Measurements from ENCODE around the gene LYG2.
"Not testable (repeated sequence)": the region's sequence is repeated elsewhere in the genome, so short reads cannot be mapped to it uniquely, and the experiment has no call there.

The LYG2 gene

DNA sequence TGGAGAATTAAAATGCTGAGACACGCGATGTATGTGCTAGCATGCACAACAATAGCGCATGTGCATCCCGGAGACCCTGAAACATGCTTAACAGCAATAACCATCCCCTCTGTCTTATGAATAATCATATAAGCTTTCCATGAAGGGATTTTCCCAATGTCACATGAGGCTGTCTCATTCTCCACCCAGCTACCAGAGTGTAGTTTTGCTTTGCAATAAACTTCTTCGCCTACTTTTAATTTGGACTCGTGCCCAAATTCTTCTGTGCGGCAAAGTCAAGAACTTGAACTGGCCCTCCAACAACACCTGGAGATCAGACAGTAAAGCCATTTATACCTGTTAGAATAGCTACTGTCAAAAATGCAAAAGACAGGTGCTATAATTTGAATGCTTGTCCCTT, 30.1 kb upstream of the LYG2 start:
- Histone ChIP-seq H3K4me3 (ENCODE audit: low read length) (no peak overlapping the region), H4K20me1 (ENCODE audit: control insufficient read depth, insufficient read depth, low read depth, low read length) (no peaks in the 10 kb centered on the region), H3K79me2 (ENCODE audit: control insufficient read depth, low read length) (no peaks in the 10 kb centered on the region), H3K36me3 (ENCODE audit: control insufficient read depth, low read length) (no peaks in the 10 kb centered on the region), H3K9me2 (replicated peaks; ENCODE audit: control insufficient read depth, low read length) (no peaks in the 10 kb centered on the region), H3K27ac (ENCODE audit: low read depth, low read length) (no peak overlapping the region), H3K9me3 (ENCODE audit: control insufficient read depth, insufficient read depth, low read length) (no peaks in the 10 kb centered on the region; the same call in 1 of the 2 replicates), H3K4me1 (ENCODE audit: control insufficient read depth, low read length) (no peaks in the 10 kb centered on the region), H3K4me2 (ENCODE audit: low read length) (no peak overlapping the region), H3F3A (ENCODE audit: control insufficient read depth, insufficient read depth) (no peaks in the 10 kb centered on the region), H3K27me3 (ENCODE audit: control insufficient read depth, low read length) (no peaks in the 10 kb centered on the region)
- TF ChIP-seq, protein P1, sequence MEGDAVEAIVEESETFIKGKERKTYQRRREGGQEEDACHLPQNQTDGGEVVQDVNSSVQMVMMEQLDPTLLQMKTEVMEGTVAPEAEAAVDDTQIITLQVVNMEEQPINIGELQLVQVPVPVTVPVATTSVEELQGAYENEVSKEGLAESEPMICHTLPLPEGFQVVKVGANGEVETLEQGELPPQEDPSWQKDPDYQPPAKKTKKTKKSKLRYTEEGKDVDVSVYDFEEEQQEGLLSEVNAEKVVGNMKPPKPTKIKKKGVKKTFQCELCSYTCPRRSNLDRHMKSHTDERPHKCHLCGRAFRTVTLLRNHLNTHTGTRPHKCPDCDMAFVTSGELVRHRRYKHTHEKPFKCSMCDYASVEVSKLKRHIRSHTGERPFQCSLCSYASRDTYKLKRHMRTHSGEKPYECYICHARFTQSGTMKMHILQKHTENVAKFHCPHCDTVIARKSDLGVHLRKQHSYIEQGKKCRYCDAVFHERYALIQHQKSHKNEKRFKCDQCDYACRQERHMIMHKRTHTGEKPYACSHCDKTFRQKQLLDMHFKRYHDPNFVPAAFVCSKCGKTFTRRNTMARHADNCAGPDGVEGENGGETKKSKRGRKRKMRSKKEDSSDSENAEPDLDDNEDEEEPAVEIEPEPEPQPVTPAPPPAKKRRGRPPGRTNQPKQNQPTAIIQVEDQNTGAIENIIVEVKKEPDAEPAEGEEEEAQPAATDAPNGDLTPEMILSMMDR (IDR thresholded peaks at IDR 0.05; ENCODE audit: low read depth, low read length, poor library complexity, severe bottlenecking): no peak
- TF ChIP-seq EZH2phosphoT487 (IDR thresholded peaks at IDR 0.05; ENCODE audit: borderline replicate concordance, low read length): no peak

DNA sequence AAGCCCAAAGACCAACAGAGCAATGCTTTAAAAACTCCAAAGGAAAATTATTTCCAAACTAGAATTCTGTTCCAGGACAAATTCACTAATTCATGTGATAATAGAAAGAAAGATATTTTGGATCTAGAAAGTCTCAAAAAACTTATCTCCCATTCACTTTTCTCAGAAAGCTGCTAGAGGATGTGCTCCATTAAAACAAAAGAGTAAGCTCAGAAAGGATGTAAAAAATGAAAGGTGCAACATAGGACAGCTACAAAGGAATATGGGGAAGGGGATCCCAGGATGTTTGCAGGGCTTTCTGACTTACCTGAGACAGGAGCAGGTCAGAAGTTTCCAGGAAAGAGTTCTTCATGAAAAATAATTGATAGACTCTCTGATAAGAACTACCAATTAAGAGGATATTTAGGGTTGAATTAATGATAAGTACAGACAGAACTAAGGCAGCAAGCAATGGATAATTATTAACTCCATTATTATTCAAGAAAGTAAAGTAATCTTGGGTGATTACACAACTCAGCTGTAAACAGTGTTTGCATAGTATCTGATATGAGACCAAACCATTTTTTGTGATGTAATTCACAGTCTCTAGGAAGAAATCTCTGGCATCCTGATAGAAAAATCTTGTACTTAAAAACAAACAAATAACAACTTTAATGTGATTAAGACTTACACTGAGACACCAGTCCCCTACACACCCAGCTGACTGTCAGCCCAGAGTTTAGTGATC, 24.7 kb upstream of the LYG2 start:
- H3K4me3 ChIP-seq (ENCODE audit: low read length): no peak overlapping the region
- H3K9me3 ChIP-seq (ENCODE audit: control insufficient read depth, insufficient read depth, low read length): no peaks in the 10 kb centered on the region; the same call in 1 of the 2 replicates
- no peaks in the 10 kb centered on the region for H3K4me1 ChIP-seq (ENCODE audit: control insufficient read depth, low read length)
- H3K36me3 ChIP-seq (ENCODE audit: control insufficient read depth, low read length): no peaks in the 10 kb centered on the region
- no peaks in the 10 kb centered on the region for H3K27me3 ChIP-seq (ENCODE audit: control insufficient read depth, low read length)
- H4K20me1 ChIP-seq (ENCODE audit: control insufficient read depth, insufficient read depth, low read depth, low read length): no peaks in the 10 kb centered on the region
- no peaks in the 10 kb centered on the region for H3K79me2 ChIP-seq (ENCODE audit: control insufficient read depth, low read length)
- H3K9me2 ChIP-seq (replicated peaks; ENCODE audit: control insufficient read depth, low read length): no peaks in the 10 kb centered on the region; the same call in 1 of the 2 replicates
- no peak overlapping the region for H3K4me2 ChIP-seq (ENCODE audit: low read length)
- H3F3A ChIP-seq (ENCODE audit: control insufficient read depth, insufficient read depth): no peaks in the 10 kb centered on the region
- H3K27ac ChIP-seq (ENCODE audit: low read depth, low read length): no peak overlapping the region
- no peak for TF ChIP-seq EZH2phosphoT487 (IDR thresholded peaks at IDR 0.05; ENCODE audit: borderline replicate concordance, low read length)
- TF ChIP-seq, protein P1 (IDR thresholded peaks at IDR 0.05; ENCODE audit: low read depth, low read length, poor library complexity, severe bottlenecking): no peak

DNA sequence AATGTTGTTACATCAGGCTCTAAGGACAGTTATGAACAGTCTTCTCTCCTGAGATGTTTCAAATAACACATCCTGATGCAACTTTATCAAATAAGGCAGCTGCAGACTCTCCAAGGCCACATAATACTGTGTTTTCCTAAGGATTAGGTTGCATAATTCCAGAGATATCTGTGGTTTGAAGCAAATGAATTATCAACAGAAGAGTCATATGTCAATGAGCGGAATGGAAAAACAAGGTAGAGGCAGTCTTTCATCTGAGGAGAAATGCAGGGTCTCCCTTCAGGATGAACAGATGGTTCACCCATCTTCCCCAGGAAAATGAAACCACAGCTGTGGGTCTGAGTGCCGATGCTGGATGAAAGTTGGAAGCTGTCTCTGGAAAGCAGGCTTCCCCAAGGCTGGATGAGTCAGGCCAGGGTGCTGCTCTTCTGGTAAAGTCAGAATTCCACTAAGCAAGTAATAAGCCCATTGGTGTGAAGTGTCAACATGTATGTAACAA, 23.4 kb upstream of the LYG2 start:
- no peak overlapping the region for H3K4me3 ChIP-seq (ENCODE audit: low read length)
- H3K4me1 ChIP-seq (ENCODE audit: control insufficient read depth, low read length): no peaks in the 10 kb centered on the region

DNA sequence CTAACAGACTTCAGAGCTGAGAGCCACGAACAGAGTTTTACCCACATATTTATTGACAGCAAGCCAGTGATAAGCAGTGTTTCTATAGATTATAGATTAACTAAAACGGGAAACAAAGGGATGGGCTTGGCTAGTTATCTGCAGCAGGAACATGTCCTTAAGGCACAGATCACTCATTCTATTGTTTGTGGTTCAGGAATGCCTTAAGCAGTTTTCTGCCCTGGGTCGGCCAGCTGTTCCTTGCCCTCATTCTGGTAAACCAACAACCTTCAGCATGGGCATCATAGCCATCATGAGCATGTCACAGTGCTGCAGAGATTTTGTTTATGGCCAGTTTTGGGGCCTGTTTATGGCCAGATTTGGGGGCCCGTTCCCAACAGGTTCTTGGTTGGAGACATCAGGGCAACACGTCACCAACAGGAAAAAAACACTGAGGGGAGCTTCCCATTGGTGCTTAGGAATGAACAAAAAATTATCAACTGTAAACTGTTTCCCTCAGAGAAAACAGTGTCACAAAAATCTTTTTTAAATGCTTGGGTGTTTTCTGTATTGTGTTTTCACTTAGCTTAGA, 22.8 kb upstream of the LYG2 start:
- H3K9me2 ChIP-seq (replicated peaks; ENCODE audit: control insufficient read depth, low read length); H3K4me3 ChIP-seq (ENCODE audit: low read length); H3K4me2 ChIP-seq (ENCODE audit: low read length); H3F3A ChIP-seq (ENCODE audit: control insufficient read depth, insufficient read depth); H3K27me3 ChIP-seq (ENCODE audit: control insufficient read depth, low read length); H3K36me3 ChIP-seq (ENCODE audit: control insufficient read depth, low read length); H3K4me1 ChIP-seq (ENCODE audit: control insufficient read depth, low read length); H3K79me2 ChIP-seq (ENCODE audit: control insufficient read depth, low read length); H3K9me3 ChIP-seq (ENCODE audit: control insufficient read depth, insufficient read depth, low read length); H4K20me1 ChIP-seq (ENCODE audit: control insufficient read depth, insufficient read depth, low read depth, low read length); H3K27ac ChIP-seq (ENCODE audit: low read depth, low read length): not testable (repeated sequence)

More for the DNA sequence above, 23.4 kb upstream of the LYG2 start:
- no peaks in the 10 kb centered on the region for H3K79me2 ChIP-seq (ENCODE audit: control insufficient read depth, low read length)
- TF ChIP-seq, protein P1 (IDR thresholded peaks at IDR 0.05; ENCODE audit: low read depth, low read length, poor library complexity, severe bottlenecking): no peak
- no peak for TF ChIP-seq EZH2phosphoT487 (IDR thresholded peaks at IDR 0.05; ENCODE audit: borderline replicate concordance, low read length)
- H3K9me3 ChIP-seq (ENCODE audit: control insufficient read depth, insufficient read depth, low read length): no peaks in the 10 kb centered on the region; the same call in 1 of the 2 replicates
- no peaks in the 10 kb centered on the region for H3K36me3 ChIP-seq (ENCODE audit: control insufficient read depth, low read length)
- H3F3A ChIP-seq (ENCODE audit: control insufficient read depth, insufficient read depth): no peaks in the 10 kb centered on the region
- no peaks in the 10 kb centered on the region for H3K27me3 ChIP-seq (ENCODE audit: control insufficient read depth, low read length)
- H4K20me1 ChIP-seq (ENCODE audit: control insufficient read depth, insufficient read depth, low read depth, low read length): no peaks in the 10 kb centered on the region
- no peaks in the 10 kb centered on the region; the same call in 1 of the 2 replicates for H3K9me2 ChIP-seq (replicated peaks; ENCODE audit: control insufficient read depth, low read length)
- H3K27ac ChIP-seq (ENCODE audit: low read depth, low read length): no peak overlapping the region
- no peak overlapping the region for H3K4me2 ChIP-seq (ENCODE audit: low read length)

All from DOHH2 (cell line).